Gastrocnemius medialis (tissue), 4 donors: ENCODE results near the gene ROBO1.

ENCODE experiments used
- CTCF ChIP-seq, 5 experiments: fragments of 450-650 bp in 3 of 5; fragments of 200-600 bp in 2 of 5; sonication (generic) in 2 of 5; IDR thresholded peaks in 4 of 5; conservative IDR thresholded peaks in 1 of 5; 1 replicate in 4 of 5; 2 replicates in 1 of 5; pipeline ENCODE4 v1.5.1; 2016 to 2019; ENCODE audit warnings: antibody characterized with exemption in 5 of 5, mild to moderate bottlenecking in 3 of 5, moderate library complexity in 3 of 5
- POLR2A ChIP-seq, 2 donors: fragments of 450-650 bp; IDR thresholded peaks; one replicate each; pipeline ENCODE4 v1.6.1; 2017; ENCODE audit warnings: antibody characterized with exemption in 2 of 2, mild to moderate bottlenecking in 2 of 2, moderate library complexity in 2 of 2

DNA sequence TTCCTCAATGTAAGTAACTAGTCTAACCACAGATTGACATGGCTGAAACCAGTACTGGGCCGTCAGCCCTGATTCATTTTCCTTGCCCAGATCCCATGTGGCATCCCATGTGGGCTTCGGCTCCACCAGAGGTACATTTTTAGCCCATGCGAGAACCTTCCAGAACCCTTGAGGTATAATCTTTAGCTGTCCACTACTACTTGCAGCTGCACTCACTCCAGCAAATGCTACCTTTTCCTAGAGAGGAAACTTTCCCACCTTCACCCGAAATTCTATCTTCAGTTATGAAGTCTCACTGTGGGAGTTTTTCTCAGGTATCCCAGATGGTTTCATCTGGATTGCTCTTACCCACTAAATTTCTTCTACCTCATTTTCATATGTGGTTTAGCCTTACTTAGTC, 907.2 kb downstream of the ROBO1 start:
- no peak for TF ChIP-seq CTCF (IDR thresholded peaks at IDR 0.05 in 4 of 5, conservative IDR thresholded peaks at IDR 0.05 in 1 of 5)
- no peak for TF ChIP-seq POLR2A (IDR thresholded peaks at IDR 0.05)
